NCI-H1417 treated with DMSO at 0.1 percent for 48 hours (cell line): ENCODE results near the gene NCDN.

Experiments
- DNase-seq: peaks from one replicate; lab custom pipeline; 2025; lab: John Stamatoyannopoulos, UW

The NCDN gene

GRCh38 chr1:35555212-35555584 lies 2.4 kb upstream of the NCDN start:
- DNase-seq: no peak

GRCh38 chr1:35555601-35556477 lies 1.8 kb upstream of the NCDN start:
- DNase-seq: peak; percentile 84

GRCh38 chr1:35556484-35557117 lies 998 bp upstream of the NCDN start:
- no peak for DNase-seq

GRCh38 chr1:35557118-35557610 lies 435 bp upstream of the NCDN start, which contains the start of gene KIAA0319L:
TSS of gene KIAA0319L (minus strand) at chr1:35557403. CDS start at chr1:35554491, 2,912 bp downstream.
- no peak for DNase-seq

- no peak for DNase-seq
Observed at GRCh38 chr1:35558374-35559316, 1.0 kb downstream of the NCDN start.

GRCh38 chr1:35559317-35559944 lies 1.8 kb downstream of the NCDN start:
- no peak for DNase-seq

GRCh38 chr1:35560256-35561225 lies 2.9 kb downstream of the NCDN start:
- no peak for DNase-seq

GRCh38 chr1:35561297-35561971 lies 3.8 kb downstream of the NCDN start:
- no peak for DNase-seq

- DNase-seq: no peak
Observed at GRCh38 chr1:35561972-35562680, 4.5 kb downstream of the NCDN start.

GRCh38 chr1:35563166-35563565 lies 5.6 kb downstream of the NCDN start:
- DNase-seq: no peak

- DNase-seq: no peak
Observed at GRCh38 chr1:35564037-35564883, 6.7 kb downstream of the NCDN start.

GRCh38 chr1:35564884-35565741 lies 7.5 kb downstream of the NCDN start:
- DNase-seq: no peak

- DNase-seq: no peak
Observed at GRCh38 chr1:35565742-35566133, 8.1 kb downstream of the NCDN start.

GRCh38 chr1:35567947-35568558 lies 10.5 kb downstream of the NCDN start:
- DNase-seq: no peak

GRCh38 chr1:35568975-35569395 lies 11.4 kb downstream of the NCDN start:
- DNase-seq: no peak

GRCh38 chr1:35569936-35570335 lies 12.3 kb downstream of the NCDN start:
- no peak for DNase-seq
